HK-2 (cell line): Measurements from ENCODE around the gene CXCL13.
"Not testable (repeated sequence)": the region's sequence is repeated elsewhere in the genome, so short reads cannot be mapped to it uniquely, and the experiment has no call there.

ENCODE experiments used
- DNase-seq: peaks from one replicate; pipeline ENCODE4 v3.0.0-alpha.2; 2018; ENCODE audit not compliant: unreplicated experiment

The CXCL13 gene, protein sequence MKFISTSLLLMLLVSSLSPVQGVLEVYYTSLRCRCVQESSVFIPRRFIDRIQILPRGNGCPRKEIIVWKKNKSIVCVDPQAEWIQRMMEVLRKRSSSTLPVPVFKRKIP

DNA sequence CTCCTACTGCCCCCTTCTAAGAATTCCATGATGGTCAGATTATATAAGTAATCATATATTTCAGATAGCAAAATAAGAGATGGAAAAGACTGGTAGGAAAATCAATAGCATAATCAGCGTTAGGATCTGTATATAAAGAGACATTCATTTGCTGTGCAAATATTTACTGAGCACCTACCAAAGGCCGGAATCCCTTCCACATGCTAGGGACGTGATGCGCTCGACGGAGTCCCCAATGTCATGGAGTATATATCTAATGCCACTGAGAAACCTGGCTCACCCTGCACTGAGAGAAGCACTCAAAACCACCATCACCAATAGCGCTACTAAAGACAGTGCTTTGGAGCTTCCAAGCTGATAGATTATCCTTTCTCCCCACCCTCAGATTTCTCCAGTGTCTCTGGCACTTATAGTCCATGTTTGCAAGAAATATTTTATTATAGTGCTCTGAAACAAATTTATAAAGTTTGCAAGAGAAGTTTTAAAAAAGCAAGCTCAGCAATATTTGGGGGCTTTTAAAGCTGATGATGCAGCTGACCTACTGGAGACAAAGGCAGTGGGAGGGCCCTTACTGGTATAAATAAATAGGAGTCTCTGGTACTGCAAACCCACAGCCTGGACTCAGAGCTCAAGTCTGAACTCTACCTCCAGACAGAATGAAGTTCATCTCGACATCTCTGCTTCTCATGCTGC lies at the start of gene CXCL13:
CXCL13 (plus strand) TSS at position 611 of the 693 bp plus-strand sequence; CDS start at position 657, 46 bp downstream.
- DNase-seq, result no peak

DNA sequence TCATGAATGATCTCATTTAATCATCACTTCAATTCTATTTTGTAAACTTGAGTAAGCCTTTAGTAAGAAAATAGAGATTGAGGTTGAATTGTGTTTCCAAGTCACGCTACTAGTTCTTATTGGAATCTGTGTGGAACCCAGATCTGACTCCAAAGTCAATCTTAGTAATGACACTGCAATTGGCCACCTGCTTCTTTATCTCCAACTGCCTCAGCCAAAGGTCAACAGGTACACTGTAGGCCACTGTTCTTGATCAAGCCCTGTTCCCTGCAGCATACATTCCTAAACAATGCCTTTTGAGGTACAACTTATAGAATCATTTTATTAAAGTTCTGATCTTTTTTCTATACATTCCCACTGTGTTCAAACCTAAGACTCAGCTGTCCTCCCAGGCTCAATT lies 45.5 kb upstream of the CXCL13 start:
- DNase-seq, result no peak

DNA sequence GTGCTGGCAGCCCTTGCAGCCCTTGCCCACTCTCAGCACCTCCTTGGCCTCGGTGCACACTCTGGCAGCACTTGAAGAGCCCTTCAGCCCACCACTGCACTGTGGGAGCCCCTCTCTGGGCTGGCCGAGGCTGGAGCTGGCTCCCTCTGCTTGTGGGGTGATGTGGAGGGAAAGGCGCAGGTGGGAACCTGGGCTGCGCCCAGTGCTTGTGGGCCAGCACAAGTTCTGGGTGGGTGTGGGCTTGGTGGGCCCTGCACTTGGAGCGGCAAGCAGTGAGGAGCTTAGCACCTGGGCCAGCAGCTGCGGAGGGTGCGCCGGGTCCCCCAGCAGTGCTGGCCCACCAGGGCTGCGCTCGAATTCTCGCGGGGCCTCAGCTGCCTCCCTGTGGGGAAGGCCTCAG lies 43.9 kb upstream of the CXCL13 start:
- DNase-seq, result not testable (repeated sequence)

DNA sequence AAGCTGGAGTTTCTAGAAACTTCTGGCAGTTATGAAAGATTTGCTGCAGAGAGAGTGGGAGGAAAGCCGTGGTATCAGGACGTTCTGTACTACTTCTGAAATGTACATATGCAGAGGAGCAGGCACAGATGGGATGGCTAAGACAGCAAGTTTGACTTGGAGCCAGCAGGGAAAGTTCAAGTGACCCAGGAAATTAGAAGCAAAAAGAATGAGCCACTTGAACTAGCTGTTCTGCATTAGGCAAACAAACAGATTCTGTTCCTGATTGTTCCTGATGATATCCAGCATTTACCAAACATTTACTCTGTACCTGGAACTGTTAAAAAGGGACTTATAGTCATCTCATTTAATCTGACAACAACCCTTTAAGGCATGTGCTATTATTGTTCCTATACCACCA lies 41.4 kb upstream of the CXCL13 start:
- DNase-seq, result no peak

DNA sequence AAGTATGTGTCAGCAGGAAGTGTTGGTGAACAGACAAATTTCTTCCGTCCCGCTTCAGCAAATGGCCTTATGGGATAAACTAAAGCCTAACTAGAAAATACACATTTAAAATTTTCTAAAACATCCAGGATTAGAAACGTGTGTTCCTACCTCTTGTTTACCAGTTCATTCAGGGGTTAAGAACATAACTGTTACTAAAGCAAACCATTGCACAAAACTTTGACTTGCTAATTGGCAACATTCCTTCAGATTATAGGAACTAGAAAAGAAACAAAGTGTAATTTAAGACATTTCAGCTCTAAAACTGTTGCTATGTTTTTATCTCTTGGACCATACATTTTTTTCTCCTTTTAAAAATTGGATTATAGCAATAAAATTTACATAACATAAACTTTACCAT lies 39.5 kb upstream of the CXCL13 start:
- DNase-seq, result no peak

DNA sequence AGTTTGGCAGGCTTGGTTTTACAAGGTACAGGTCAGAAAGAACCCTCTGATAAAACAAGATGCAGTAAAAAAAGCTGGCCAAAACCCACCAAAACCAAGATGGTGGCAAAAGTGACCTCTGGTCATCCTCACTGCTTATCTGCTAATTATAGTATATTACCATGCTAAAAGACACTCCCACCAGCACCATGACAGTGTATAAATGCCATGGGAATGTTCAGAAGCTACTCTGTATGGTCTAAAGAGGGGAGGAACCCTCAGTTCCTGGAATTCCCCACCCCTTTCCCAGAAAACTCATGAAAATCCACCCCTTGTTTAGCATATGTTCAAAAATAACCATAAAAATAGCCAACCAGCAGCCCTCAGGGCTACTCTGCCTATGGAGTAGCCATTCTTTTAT lies 38.1 kb upstream of the CXCL13 start:
- DNase-seq, result no peak

DNA sequence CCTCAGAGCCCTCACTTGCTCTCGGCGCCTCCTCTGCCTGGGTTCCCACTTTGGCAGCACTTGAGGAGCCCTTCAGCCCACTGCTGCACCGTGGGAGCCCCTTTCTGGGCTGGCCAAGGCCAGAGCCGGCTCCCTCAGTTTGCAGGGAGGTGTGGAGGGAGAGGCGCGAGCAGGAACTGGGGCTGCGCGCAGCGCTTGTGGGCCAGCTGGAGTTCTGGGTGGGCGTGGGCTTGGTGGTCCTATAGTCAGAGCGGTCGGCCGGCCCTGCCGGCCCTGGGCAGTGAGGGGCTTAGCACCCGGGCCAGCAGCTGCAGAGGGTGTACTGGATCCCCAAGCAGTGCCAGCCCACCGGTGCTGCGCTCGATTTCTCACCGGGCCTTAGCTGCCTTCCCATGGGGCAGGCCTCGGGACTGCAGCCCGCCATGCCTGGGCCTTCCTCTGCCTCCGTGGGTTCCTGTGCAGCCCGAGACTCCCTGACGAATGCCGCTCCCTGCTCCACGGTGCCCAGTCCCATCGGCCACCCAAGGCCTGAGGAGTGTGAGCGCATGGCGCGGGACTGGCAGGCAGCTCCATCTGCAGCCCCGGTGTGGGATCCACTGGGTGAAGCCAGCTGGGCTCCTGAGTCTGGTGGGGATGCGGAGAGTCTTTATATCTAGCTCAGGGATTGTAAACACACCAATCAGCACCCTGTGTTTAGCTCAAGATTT lies 35.0 kb upstream of the CXCL13 start:
- DNase-seq, result not testable (repeated sequence)

DNA sequence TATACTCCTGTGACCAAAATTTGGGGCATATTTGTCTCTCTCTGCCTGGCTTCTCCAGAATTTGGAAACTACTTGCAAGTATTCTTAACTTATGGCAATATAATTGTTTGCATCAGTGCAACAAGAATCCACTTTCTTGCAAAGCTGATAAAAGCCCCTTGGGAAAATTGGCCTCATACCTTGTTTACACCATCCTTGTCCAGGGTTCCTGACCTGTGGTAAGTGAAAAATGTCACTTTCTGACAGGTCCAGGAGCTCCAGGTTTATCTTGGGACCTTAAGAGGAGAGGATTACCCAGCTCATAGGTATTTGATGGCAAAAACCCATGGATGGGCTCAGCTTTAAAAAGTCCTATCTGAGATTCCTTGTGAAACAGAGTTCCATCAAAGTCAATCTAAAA lies 29.3 kb upstream of the CXCL13 start:
- DNase-seq, result no peak

DNA sequence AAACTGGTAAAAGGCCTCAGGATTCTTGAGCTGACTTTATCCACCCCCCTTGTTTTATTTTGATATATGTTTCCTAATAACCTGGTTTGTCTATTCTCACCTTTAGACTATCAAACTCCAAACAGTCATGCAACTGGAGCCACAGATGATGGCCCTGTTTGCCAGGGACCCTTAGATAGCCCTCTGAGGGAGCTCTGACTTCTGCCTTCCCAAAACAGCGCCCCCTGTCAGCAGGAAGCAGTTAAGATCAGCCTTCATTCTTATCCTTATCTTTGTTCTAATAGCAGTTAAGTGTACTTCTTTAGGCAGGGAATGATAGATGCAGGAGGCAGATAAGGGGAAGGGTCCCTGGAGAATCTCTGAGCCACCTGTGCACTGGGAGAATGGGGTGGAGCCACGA lies 27.5 kb upstream of the CXCL13 start:
- DNase-seq, result no peak

DNA sequence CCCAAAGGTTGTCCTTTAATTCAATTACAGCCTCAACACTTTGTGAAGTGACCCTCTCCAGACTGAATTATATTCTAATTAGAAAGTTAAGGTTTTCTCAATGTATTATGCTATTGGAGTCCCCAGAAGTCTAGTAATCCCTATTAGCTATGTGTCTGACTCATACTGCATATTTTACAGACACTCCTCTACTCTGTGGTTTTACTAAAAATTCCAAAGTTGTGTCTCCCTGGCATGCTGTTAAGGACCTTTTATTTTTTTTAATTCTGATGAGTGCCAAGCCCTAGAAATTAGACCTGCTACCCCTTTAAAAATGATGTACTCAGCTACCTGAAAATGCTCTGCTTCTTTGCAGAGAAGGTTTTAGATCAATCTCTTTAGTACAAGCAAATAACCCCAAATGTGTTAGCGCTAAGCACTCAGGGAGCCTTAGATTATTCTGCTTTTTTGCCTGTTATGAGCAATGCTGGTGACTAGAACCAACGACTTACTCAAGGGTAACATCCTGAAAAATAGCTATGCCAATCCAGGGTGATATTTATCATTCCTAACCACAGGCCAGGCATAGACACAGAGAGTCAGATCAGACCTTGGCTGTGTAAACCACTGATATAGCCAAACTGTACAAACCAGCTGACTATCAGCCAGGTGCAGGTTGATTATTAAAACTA lies 26.1 kb upstream of the CXCL13 start:
- DNase-seq, result peak; percentile 35

DNA sequence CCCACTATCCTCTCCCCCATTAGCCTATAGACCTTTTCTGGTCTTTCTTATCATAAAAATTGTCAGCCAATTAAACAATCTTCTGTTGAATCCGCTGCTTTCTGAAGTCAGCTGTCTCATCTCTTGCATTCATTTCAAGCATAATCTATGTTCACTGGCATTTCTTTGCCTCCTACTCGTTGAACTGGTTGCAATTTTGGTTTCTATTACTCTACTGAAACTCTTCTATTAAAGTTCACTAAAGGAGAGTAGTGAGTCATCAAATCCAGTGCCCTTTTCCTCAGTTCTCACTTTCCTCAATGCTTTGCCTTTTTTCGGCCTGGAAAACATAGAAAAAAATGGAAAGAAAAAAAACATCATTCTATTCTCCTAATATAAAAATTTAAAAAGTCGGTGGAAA lies 23.9 kb upstream of the CXCL13 start:
- DNase-seq, result no peak

DNA sequence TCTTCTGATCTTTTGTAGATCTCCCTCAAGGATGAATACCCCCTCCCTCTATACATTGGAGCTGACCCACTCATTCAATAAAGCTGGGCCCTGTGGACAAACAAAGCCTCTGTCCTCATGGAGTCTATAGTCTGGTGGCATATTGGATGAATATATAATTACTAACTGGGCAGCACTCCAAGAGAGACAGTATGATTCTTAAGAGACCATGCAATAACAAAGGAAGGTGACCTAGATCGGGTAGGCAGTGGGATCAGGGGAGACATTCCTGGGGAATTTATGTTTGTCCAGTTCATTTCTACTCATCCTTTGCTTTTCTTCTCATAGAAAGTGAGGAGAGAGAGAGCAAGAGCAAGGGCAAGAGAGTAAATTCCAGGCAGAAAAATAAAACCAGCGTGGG lies 23.5 kb upstream of the CXCL13 start:
- no peak for DNase-seq

DNA sequence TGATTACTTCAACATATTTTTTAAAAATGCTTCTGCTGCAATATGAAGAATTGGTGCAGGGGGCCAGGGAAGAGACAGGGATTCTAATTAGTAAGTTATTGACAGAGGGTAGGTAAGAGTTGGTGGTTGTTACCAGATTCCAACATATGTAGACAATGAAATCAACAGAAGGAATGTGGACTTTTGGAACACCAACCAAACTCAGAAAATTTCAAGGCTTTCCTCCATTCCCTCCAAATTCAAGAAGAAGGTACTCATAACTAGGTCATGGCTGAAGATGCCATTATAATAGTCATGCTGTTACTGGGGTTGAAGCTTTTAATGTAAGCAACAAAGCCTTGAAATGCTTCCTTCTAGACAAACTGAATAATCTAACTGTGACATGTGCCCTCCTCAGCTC lies 22.9 kb upstream of the CXCL13 start:
- no peak for DNase-seq

DNA sequence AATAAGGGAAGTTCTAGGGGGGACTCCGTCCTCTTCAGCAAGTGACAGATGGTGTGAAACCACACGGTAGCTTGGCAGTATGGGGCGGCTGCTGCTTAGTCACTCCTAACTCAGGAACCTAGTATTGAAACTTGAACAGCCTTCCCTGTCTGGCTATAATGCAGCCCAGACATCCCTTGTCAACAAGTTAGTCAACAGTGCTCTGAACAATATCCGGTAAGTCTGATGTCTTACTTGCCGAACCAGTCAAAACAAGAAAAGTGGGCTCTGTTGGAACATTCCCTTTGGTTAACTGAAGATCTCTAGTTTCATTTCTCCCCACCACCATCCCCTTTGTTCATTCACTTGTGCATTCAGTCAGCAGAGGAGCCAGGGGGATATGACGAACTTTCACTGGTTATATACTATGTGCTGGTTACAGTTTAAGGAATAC lies 18.7 kb upstream of the CXCL13 start:
- DNase-seq, result no peak

DNA sequence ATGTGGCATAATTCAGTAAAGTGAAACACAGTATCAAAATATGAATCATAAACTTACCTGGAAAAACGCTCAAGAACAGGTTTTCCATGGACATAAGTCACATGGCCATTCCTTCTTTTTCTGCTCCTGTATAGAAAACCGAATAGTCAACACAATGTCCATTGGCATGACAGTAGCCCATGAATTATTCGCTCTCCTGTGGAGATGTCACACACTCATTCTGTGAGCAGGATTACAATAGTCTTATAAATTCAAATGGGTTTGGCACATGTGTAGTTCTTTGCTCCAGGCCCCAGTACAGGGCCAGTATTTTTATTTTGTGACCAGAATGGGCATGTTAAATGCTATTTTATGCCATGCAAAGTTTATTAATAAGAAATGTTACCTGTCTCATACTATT lies 15.1 kb upstream of the CXCL13 start:
- DNase-seq, result no peak

DNA sequence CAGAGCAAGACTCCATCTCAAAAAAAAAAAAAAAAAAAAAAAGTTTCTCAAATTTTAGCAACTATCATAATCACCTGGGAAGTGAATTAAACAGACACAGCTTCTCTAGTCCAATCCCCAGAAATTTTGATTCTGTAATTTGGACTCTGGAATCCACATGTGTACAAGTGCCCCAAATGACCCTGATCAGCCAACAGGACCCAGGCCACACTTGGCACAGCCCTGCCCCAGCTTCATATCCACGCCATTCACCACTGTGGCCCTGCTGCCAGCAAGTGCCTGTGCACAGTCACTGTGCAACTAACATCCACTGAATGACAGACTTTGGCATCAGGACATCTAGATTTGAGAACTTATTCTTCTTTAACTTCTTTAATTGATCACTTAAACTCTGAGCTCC lies 14.1 kb upstream of the CXCL13 start:
- DNase-seq, result no peak

DNA sequence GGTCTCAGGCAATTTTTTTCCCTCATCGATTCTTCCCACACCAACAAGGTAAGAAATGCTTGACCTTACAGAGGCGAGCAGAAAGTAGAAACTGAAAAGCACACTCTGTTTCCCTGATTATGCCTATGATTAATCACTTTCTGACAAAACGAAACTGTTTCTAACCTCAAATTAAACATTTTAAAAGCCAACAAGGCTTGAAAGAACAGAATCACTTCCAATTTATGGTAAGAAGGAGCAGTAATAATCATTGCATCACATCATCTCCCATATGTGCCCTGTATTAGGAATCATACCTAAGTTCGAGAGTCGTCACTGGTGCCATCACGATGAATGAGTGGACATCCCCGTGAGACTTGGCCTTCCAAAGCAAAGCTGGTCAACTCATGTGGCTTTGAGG lies 12.5 kb upstream of the CXCL13 start:
- DNase-seq, result no peak

DNA sequence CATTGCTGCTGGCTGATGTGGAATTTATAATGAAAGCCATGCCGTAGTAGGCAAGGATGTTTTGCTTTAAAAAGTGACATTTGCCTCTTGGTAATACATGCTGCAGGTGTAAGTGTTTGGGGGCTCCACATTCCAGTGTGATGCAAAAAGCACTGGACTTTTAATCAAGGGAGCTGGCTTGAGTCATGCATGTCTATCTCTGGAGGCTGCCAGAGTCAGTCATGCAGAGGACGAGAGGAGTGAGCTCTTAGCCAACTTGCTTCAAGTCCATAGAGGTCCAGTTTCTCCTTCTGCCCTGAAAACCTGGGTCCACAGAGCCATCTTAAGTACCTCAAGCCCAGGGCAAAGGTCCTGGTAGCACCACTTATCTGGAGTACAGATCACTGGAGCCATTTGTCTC lies 11.6 kb upstream of the CXCL13 start:
- no peak for DNase-seq

DNA sequence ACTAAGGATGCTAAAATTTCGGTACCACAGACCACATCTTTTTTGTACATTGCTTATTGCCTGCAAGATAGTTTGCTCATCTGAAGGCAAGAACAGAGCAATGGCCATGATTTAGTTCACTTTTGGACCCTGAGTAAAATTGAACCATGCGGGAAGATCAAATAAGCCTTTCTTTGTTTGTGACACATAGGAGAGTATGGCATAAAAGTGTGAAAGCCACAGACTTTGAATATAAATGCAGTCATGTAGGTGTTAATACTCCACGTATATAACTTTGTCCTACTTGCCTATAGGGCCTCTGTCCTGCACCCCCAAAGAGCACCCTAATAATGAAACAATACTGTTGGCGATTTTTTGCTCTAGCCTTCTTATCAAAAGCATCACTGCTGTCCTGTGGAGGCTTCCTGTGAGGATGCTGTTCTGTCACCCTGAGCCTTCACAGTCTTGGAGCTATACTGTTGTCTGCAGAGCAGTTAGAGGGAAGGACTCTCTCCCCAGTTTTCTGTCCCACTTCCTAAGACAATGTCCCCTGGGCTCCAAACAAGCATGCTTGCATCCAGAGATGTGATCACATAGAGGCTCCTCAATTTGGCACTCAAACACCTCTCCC lies 10.2 kb upstream of the CXCL13 start:
- DNase-seq, result no peak

DNA sequence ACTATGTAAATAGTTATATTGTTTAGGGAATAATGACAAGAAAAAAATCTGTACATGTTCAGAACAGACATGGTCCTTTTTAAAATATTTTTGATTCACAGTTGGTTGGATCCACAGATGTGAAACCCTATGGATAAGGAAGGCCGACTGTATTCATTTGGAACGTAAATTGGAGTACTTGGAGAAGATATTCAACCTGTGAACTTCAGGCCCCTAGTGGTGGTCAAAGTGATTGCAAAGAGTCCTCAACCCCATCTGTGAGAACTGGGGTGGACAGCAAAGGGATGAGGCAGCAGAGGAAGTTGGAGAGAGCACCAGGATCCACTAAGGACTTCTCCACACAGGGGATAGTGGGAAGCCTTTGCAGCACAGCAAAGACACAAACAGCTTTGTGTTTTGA lies 6.2 kb upstream of the CXCL13 start:
- peak; percentile 13 for DNase-seq

DNA sequence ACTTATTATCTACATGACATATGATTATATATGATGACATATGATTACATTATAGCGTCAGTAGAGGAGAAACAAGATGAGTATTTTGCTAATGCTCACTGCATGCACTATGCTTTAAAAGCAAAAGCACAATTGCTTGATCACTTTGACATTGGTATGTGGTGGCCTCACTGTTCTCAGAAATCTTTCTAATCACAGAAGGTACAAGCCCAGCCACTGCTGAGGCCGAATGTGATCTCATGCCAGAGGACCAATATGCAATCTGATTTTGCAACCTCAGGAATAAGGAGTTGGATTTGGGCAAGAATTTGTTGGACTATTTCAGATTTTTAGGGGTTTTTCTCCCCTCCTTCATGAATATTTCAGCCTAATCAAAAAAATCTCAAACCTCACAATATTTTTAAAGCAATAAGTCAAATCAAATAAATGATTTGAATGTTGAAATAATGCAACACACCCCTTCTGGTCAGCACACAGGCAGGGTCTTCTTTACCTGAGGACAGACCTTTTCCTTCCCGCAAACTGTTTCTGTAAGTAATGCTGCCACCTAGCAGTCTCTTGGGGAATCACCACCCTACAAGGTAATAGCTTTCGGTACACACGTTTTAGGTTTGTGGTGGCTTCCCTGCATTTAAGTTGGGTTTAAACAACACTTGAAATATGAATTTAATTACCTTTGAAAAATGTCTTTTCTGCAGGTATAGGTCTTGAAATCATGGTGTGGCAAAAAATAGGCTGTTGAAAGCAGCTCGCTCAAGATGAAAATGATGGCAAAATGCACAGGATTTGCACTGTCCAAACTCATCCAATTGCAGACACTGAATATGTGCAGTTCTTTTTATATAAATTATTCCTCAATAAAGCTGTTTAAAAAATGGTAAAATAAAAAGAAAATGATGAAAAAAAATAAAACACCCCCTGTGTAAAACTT lies 4.8 kb upstream of the CXCL13 start:
- peak; percentile 14 for DNase-seq
